Activated B cell treated with CpG ODN at 0.5 μM for 24 hours (primary cell): ENCODE data around the gene LRRC74B. TPM values are rescaled to one million over a fixed set of nuclear protein-coding genes. Genes with fewer than 3 reads are reported as not detected.

Experiments used
- ATAC-seq: fragments of 200-7000 bp; cut with Tn5 transposase; one replicate; pipeline ENCODE4 v1.10.0; 2021; ENCODE audit warnings: low read depth, mild to moderate bottlenecking, moderate library complexity
- CTCF ChIA-PET: fragments of 350-600 bp; sonication (Branson Sonifier 250); formaldehyde crosslinking; loops from one replicate; lab custom pipeline; 2021; ENCODE audit warnings: antibody characterized with exemption; lab: Charles Lee
- POLR2A ChIA-PET: fragments of 350-600 bp; sonication (Branson Sonifier 250); formaldehyde crosslinking; loops from one replicate; lab custom pipeline; 2021; ENCODE audit warnings: antibody characterized with exemption; lab: Charles Lee
- DNase-seq: peaks from one replicate; pipeline ENCODE4 v3.0.0; 2022
- H3K27ac Mint-ChIP-seq: one replicate; pipeline ENCODE4 v1.8.0; 2020; ENCODE audit warnings: mixed read lengths
- H3K27me3 Mint-ChIP-seq: one replicate; pipeline ENCODE4 v1.8.0; 2021; ENCODE audit warnings: mixed read lengths
- H3K36me3 Mint-ChIP-seq: one replicate; pipeline ENCODE4 v1.8.0; 2021; ENCODE audit warnings: low read depth, mixed read lengths
- H3K4me1 Mint-ChIP-seq: one replicate; pipeline ENCODE4 v1.8.0; 2021; ENCODE audit warnings: mixed read lengths
- H3K4me3 Mint-ChIP-seq: one replicate; pipeline ENCODE4 v1.8.0; 2020; ENCODE audit warnings: mild to moderate bottlenecking, mixed read lengths
- H3K9me3 Mint-ChIP-seq: one replicate; pipeline ENCODE4 v1.8.0; 2020; ENCODE audit warnings: mixed read lengths
- CTCF ChIP-seq: fragments of 200-600 bp; IDR thresholded peaks from one replicate; pipeline ENCODE4 v1.8.0; 2022; ENCODE audit warnings: antibody characterized with exemption, mild to moderate bottlenecking
- intact Hi-C: fragments of 100-400 bp; cut with micrococcal nuclease; formaldehyde crosslinking; loops from one replicate; pipeline ENCODE4 v1.15.1; 2024
- total RNA-seq: library from RNA; stranded (reverse); gene quantifications from 2 replicates; pipeline ENCODE4 v1.2.3, GENCODE V29; 2022

LRRC74B gene
- not detected in 2 replicates for total RNA-seq

- DNase-seq (peak; percentile 68), ATAC-seq (peak; percentile 92)
- Mint-ChIP-seq H3K27me3 (peaks cover 20% of the 10 kb centered on the region), H3K27ac (peak within 1 kb of the TSS; percentile 77), H3K4me3 (peak within 1 kb of the TSS; percentile 80), H3K4me1 (peaks cover 24% of the 10 kb centered on the region), H3K36me3 (no peaks in the 10 kb centered on the region), H3K9me3 (no peaks in the 10 kb centered on the region)
- ChIA-PET POLR2A (interaction anchor here (1.3 to 2.4 kb wide), 2 partner anchors 43 to 64 kb away, joined by 7 to 8 read pairs; partner anchors contain the start of genes LZTR1 and THAP7), CTCF (no interaction called here)
- intact Hi-C loops: no loop called here
- no peak for TF ChIP-seq CTCF
Measured at GRCh38 chr22:21045585-21046294, at the start of gene LRRC74B. LRRC74B (plus strand) TSS chr22:21045946; CDS start chr22:21045987, 41 bp downstream.

GRCh38 chr22:20996031-20996410 is 49.7 kb upstream of the LRRC74B start:
- ChIA-PET POLR2A (no interaction called here), CTCF (no interaction called here)
- H3K9me3 Mint-ChIP-seq: no peaks in the 10 kb centered on the region
- no peak for DNase-seq
- intact Hi-C loops: no loop called here
- ATAC-seq: no peak
- no peak overlapping the region for H3K27ac Mint-ChIP-seq
- no peak for TF ChIP-seq CTCF
- H3K4me3 Mint-ChIP-seq: no peak overlapping the region
- peaks cover 12% of the 10 kb centered on the region for H3K4me1 Mint-ChIP-seq
- no peaks in the 10 kb centered on the region for H3K27me3 Mint-ChIP-seq
- peaks cover 58% of the 10 kb centered on the region for H3K36me3 Mint-ChIP-seq

GRCh38 chr22:20996598-20997535 is 48.9 kb upstream of the LRRC74B start:
- no peak for ATAC-seq
- Mint-ChIP-seq H3K4me3 (no peak overlapping the region), H3K9me3 (no peaks in the 10 kb centered on the region), H3K27me3 (no peaks in the 10 kb centered on the region), H3K4me1 (peaks cover 18% of the 10 kb centered on the region), H3K36me3 (peaks cover 57% of the 10 kb centered on the region), H3K27ac (no peak overlapping the region)
- intact Hi-C loops: no loop called here
- DNase-seq: no peak
- POLR2A ChIA-PET: no interaction called here
- CTCF ChIA-PET: no interaction called here
- no peak for TF ChIP-seq CTCF

- peaks cover 20% of the 10 kb centered on the region for H3K4me1 Mint-ChIP-seq
- H3K27me3 Mint-ChIP-seq: no peaks in the 10 kb centered on the region
- no peak overlapping the region for H3K4me3 Mint-ChIP-seq
- ChIA-PET CTCF (no interaction called here), POLR2A (interaction anchor here (0.6 kb wide), 1 partner anchor 79 kb away, joined by 3 read pairs; no protein-coding TSS in a partner anchor)
- ATAC-seq: no peak
- H3K9me3 Mint-ChIP-seq: no peaks in the 10 kb centered on the region
- intact Hi-C loops: no loop called here
- TF ChIP-seq CTCF: no peak
- H3K27ac Mint-ChIP-seq: no peak overlapping the region
- no peak for DNase-seq
- peaks cover 52% of the 10 kb centered on the region for H3K36me3 Mint-ChIP-seq
Measured at GRCh38 chr22:20997536-20998257, 48.0 kb upstream of the LRRC74B start.
